Caco-2 (cell line): ENCODE data around the gene MYL12A. TPM values are rescaled to one million over a fixed set of nuclear protein-coding genes. Genes with fewer than 3 reads are reported as not detected.
A peak's percentile ranks its signal among the peaks of the same experiment; 100 is the strongest.

Experiments
- BruUV-seq: library from RNA; stranded (reverse); fragments of 400-500 nt; replicated peaks from 2 replicates; lab custom pipeline; 2021; lab: Mats Ljungman, UMichigan
- CTCF ChIA-PET: fragments of 300-600 bp; sonication (Branson Sonifier 250); formaldehyde crosslinking; loops from one replicate; lab custom pipeline; 2022; ENCODE audit warnings: antibody characterized with exemption; lab: Charles Lee
- POLR2A ChIA-PET: fragments of 300-600 bp; sonication (Branson Sonifier 250); formaldehyde crosslinking; loops from one replicate; lab custom pipeline; 2022; ENCODE audit warnings: antibody characterized with exemption; lab: Charles Lee
- DNase-seq, 2 experiments: peaks; one replicate each; pipeline versions ENCODE4 v3.0.0 to v3.0.0-alpha.2; 2020 to 2022
- H3K27me3 ChIP-seq: replicated peaks from 2 replicates; pipeline ENCODE4 v1.6.0; 2011; ENCODE audit warnings: low read length; ENCODE audit not compliant: control insufficient read depth, insufficient read depth
- H3K36me3 ChIP-seq: 2 replicates; pipeline ENCODE4 v1.5.1; 2011; ENCODE audit warnings: low read length; ENCODE audit not compliant: control insufficient read depth, insufficient read depth
- H3K4me1 ChIP-seq: fragments of 250-450 bp; sonication (Bioruptor Pico); 2 replicates; pipeline ENCODE4 v1.5.1; 2020; ENCODE audit warnings: mild to moderate bottlenecking
- H3K4me3 ChIP-seq: 2 replicates; pipeline ENCODE4 v1.5.1; 2011; ENCODE audit warnings: low read depth, mild to moderate bottlenecking, control low read depth, low read length
- H3K9me3 ChIP-seq: fragments of 250-450 bp; sonication (Bioruptor Pico); 2 replicates; pipeline ENCODE4 v1.5.1; 2020; ENCODE audit warnings: mild to moderate bottlenecking, moderate library complexity
- H3K27ac Mint-ChIP-seq: one replicate; pipeline ENCODE4 v1.8.0; 2022; ENCODE audit warnings: mixed read lengths; ENCODE audit not compliant: unreplicated experiment
- H3K27me3 Mint-ChIP-seq: one replicate; pipeline ENCODE4 v1.8.0; 2022; ENCODE audit warnings: mixed read lengths; ENCODE audit not compliant: insufficient read depth, unreplicated experiment
- H3K36me3 Mint-ChIP-seq: one replicate; pipeline ENCODE4 v1.8.0; 2022; ENCODE audit warnings: mild to moderate bottlenecking, mixed read lengths; ENCODE audit not compliant: insufficient read depth, unreplicated experiment
- H3K4me1 Mint-ChIP-seq: one replicate; pipeline ENCODE4 v1.8.0; 2022; ENCODE audit warnings: low read depth, mixed read lengths; ENCODE audit not compliant: unreplicated experiment
- H3K4me3 Mint-ChIP-seq: one replicate; pipeline ENCODE4 v1.8.0; 2022; ENCODE audit warnings: mild to moderate bottlenecking, moderate library complexity, mixed read lengths; ENCODE audit not compliant: unreplicated experiment
- H3K9me3 Mint-ChIP-seq: one replicate; pipeline ENCODE4 v1.8.0; 2022; ENCODE audit warnings: mixed read lengths; ENCODE audit not compliant: unreplicated experiment
- intact Hi-C: fragments of 100-400 bp; cut with micrococcal nuclease; formaldehyde crosslinking; loops from one replicate; pipeline ENCODE4 v1.10.0; 2022; ENCODE audit not compliant: unreplicated experiment
- total RNA-seq: library from RNA; stranded (reverse); gene quantifications from 2 replicates; pipeline ENCODE4 v1.2.3, GENCODE V29; 2022
- TF ChIP-seq, protein P1 (sequence below), 2 experiments: fragments of 200-600 bp in 1 of 2; IDR thresholded peaks; 1 replicate in 1 of 2; 2 replicates in 1 of 2; pipeline versions ENCODE4 v1.5.1 to v1.8.0; 2011 to 2022; ENCODE audit warnings: antibody characterized with exemption in 1 of 2, control low read depth in 1 of 2, inconsistent platforms in 1 of 2, low read depth in 1 of 2, low read length in 1 of 2, mild to moderate bottlenecking in 1 of 2, moderate library complexity in 1 of 2; ENCODE audit not compliant: insufficient read depth in 1 of 2, severe bottlenecking in 1 of 2, unreplicated experiment in 1 of 2

MYL12A gene
- total RNA-seq, 1 experiment from 2014 or later: 272 TPM

- no TSS peak for BruUV-seq
- Mint-ChIP-seq H3K36me3 (no peaks in the 10 kb centered on the region), H3K27ac (no peak overlapping the region), H3K4me3 (no peak overlapping the region), H3K4me1 (no peaks in the 10 kb centered on the region), H3K27me3 (no peaks in the 10 kb centered on the region), H3K9me3 (peaks cover 17% of the 10 kb centered on the region)
- ChIA-PET POLR2A (no interaction called here), CTCF (interaction anchor here (0.6 kb wide), 1 partner anchor 218 kb away, joined by 5 read pairs; no protein-coding TSS in a partner anchor)
- intact Hi-C loops: no loop called here
- H3K27me3 ChIP-seq: no peaks in the 10 kb centered on the region
- peaks cover 26% of the 10 kb centered on the region for H3K4me1 ChIP-seq
- no peaks in the 10 kb centered on the region; the same call in 1 of the 2 replicates for H3K9me3 ChIP-seq
- TF ChIP-seq, protein P1, sequence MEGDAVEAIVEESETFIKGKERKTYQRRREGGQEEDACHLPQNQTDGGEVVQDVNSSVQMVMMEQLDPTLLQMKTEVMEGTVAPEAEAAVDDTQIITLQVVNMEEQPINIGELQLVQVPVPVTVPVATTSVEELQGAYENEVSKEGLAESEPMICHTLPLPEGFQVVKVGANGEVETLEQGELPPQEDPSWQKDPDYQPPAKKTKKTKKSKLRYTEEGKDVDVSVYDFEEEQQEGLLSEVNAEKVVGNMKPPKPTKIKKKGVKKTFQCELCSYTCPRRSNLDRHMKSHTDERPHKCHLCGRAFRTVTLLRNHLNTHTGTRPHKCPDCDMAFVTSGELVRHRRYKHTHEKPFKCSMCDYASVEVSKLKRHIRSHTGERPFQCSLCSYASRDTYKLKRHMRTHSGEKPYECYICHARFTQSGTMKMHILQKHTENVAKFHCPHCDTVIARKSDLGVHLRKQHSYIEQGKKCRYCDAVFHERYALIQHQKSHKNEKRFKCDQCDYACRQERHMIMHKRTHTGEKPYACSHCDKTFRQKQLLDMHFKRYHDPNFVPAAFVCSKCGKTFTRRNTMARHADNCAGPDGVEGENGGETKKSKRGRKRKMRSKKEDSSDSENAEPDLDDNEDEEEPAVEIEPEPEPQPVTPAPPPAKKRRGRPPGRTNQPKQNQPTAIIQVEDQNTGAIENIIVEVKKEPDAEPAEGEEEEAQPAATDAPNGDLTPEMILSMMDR (IDR thresholded peaks at IDR 0.05; ENCODE audit: insufficient read depth in 1 of 2, low read depth in 1 of 2, low read length in 1 of 2, severe bottlenecking in 1 of 2, unreplicated experiment in 1 of 2): no peak
- no peak overlapping the region for H3K4me3 ChIP-seq
- H3K36me3 ChIP-seq: no peaks in the 10 kb centered on the region
- no peak for DNase-seq
Observed at GRCh38 chr18:3235846-3236245, 11.8 kb upstream of the MYL12A start.

DNA sequence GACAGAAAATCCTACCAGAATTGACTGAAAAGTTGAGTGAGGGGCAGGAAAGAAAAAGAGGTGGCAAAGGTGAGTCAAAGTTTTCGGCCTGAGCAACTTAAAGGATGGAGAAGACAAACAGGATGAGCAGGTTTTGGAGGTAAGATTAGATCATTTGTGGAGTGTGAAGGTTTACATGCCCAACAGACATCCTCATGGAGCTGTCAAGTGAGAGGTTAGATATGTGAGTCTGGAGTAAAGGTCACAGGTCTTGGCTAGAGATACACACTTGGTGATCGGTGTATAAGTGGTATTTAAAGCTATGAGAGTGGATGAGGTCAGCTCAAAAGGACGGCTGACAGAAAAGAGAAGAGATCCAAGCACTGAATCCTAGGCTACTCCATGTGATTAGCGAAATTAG, 11.1 kb upstream of the MYL12A start:
- Histone ChIP-seq H3K4me1 (peaks cover 26% of the 10 kb centered on the region), H3K9me3 (peaks cover 4% of the 10 kb centered on the region; the same call in 1 of the 2 replicates), H3K4me3 (no peak overlapping the region), H3K27me3 (no peaks in the 10 kb centered on the region), H3K36me3 (no peaks in the 10 kb centered on the region)
- TF ChIP-seq, protein P1 (IDR thresholded peaks at IDR 0.05; ENCODE audit: insufficient read depth in 1 of 2, low read depth in 1 of 2, low read length in 1 of 2, severe bottlenecking in 1 of 2, unreplicated experiment in 1 of 2): no peak
- BruUV-seq: no TSS peak
- H3K9me3 Mint-ChIP-seq: peaks cover 19% of the 10 kb centered on the region
- CTCF ChIA-PET: interaction anchor here (0.6 to 1.4 kb wide), 2 partner anchors 10 to 217 kb away, joined by 3 to 5 read pairs; no protein-coding TSS in a partner anchor
- no peaks in the 10 kb centered on the region for H3K4me1 Mint-ChIP-seq
- POLR2A ChIA-PET: no interaction called here
- intact Hi-C loops: no loop called here
- no peaks in the 10 kb centered on the region for H3K36me3 Mint-ChIP-seq
- no peak overlapping the region for H3K4me3 Mint-ChIP-seq
- no peaks in the 10 kb centered on the region for H3K27me3 Mint-ChIP-seq
- H3K27ac Mint-ChIP-seq: no peak overlapping the region
- DNase-seq: peak in 1 of 2 experiments; percentile 61

GRCh38 chr18:3238742-3239141, 8.9 kb upstream of the MYL12A start:
- H3K36me3 Mint-ChIP-seq: no peaks in the 10 kb centered on the region
- TF ChIP-seq, protein P1 (IDR thresholded peaks at IDR 0.05; ENCODE audit: insufficient read depth in 1 of 2, low read depth in 1 of 2, low read length in 1 of 2, severe bottlenecking in 1 of 2, unreplicated experiment in 1 of 2): peak in 1 of 2 experiments; percentile 14
- no peaks in the 10 kb centered on the region for H3K36me3 ChIP-seq
- H3K4me3 ChIP-seq: no peak overlapping the region
- H3K4me1 ChIP-seq: peaks cover 23% of the 10 kb centered on the region
- no peaks in the 10 kb centered on the region for H3K4me1 Mint-ChIP-seq
- no peak for DNase-seq
- no peaks in the 10 kb centered on the region for H3K27me3 Mint-ChIP-seq
- H3K27ac Mint-ChIP-seq: no peak overlapping the region
- intact Hi-C loops: no loop called here
- no TSS peak for BruUV-seq
- no peak overlapping the region for H3K4me3 Mint-ChIP-seq
- POLR2A ChIA-PET: no interaction called here
- H3K9me3 Mint-ChIP-seq: peaks cover 29% of the 10 kb centered on the region
- H3K27me3 ChIP-seq: no peaks in the 10 kb centered on the region
- CTCF ChIA-PET: no interaction called here
- H3K9me3 ChIP-seq: peaks cover 7% of the 10 kb centered on the region; the same call in 1 of the 2 replicates
